ENCODE results near the gene MFAP3.

Gene MFAP3

DNA sequence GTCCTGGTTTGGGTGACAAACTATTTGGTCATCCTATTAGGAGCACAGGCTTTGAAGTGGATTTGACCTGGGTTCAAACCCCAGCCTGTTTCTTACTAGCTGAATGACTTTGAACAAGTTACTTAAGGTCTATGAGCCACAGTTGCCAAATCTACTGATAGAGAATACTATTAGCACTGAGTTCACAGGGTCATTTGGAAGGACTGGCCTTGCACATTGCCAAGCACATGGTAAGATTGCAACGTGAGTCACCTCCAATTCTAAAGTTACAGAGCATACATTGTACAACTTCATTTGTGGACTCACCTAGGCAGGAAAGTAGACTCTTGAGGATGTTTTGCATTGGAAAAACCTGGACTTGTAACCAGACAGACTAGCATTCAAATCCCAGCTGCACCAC lies 38.9 kb downstream of the MFAP3 start:
- Histone ChIP-seq H3K79me2 (ENCODE audit: control insufficient read depth, insufficient read depth, low read length) (no peaks in the 10 kb centered on the region), H3K4me1 (ENCODE audit: control insufficient read depth, low read depth, low read length) (no peaks in the 10 kb centered on the region), H3K18ac (ENCODE audit: low read length) (no peak overlapping the region), H3K27me3 (ENCODE audit: insufficient read depth, low read length, poor library complexity) (no peaks in the 10 kb centered on the region), H4K8ac (ENCODE audit: low read depth, low read length) (no peak overlapping the region), H3K36me3 (ENCODE audit: control insufficient read depth, insufficient read depth, low read length) (no peaks in the 10 kb centered on the region), H3K4me2 (ENCODE audit: low read length) (no peak overlapping the region), H4K5ac (ENCODE audit: low read length) (no peak overlapping the region), H2AK5ac (ENCODE audit: low read length) (no peak overlapping the region), H3K79me1 (ENCODE audit: low read length) (no peaks in the 10 kb centered on the region), H3K4ac (ENCODE audit: low read depth, low read length) (no peak overlapping the region), H3K27ac (ENCODE audit: low read depth, low read length) (no peak overlapping the region), H2BK5ac (ENCODE audit: low read length) (no peak overlapping the region), H3K9ac (ENCODE audit: low read length) (no peak overlapping the region), H3K4me3 (ENCODE audit: low read length) (no peak overlapping the region), H2BK120ac (ENCODE audit: low read depth, low read length) (no peak overlapping the region), H3K23ac (ENCODE audit: low read length) (no peak overlapping the region), H2BK15ac (replicated peaks; ENCODE audit: low read depth) (no peak overlapping the region), H3K56ac (ENCODE audit: low read length) (no peak overlapping the region)
- DNase-seq, result no peak
- WGBS (ENCODE audit: extremely low coverage, insufficient coverage, low lambda C conversion rate), result no CpG with 5 or more reads among the region's 1 CpG

DNA sequence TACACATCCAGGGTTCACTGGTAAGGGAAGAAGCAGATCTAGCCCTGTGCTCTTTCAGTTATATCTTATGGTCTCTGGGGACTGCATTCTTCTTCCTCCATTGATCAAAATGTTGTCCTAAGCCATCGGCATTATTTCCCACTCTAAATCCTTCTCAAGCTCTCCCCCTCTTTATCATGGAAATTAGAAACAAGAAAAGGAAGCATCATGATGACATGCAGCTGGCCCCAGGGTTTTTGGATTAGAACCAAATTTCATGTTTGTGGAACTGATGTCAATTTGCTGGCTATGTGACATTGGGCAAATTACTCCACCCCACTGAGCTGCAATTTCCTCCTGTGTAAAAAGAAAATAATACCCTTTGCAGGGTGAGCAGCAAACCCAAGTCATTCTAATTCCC lies 39.5 kb downstream of the MFAP3 start:
- no peak overlapping the region for H3K4me2 ChIP-seq (ENCODE audit: low read length)
- H3K23ac ChIP-seq (ENCODE audit: low read length), result no peak overlapping the region

DNA sequence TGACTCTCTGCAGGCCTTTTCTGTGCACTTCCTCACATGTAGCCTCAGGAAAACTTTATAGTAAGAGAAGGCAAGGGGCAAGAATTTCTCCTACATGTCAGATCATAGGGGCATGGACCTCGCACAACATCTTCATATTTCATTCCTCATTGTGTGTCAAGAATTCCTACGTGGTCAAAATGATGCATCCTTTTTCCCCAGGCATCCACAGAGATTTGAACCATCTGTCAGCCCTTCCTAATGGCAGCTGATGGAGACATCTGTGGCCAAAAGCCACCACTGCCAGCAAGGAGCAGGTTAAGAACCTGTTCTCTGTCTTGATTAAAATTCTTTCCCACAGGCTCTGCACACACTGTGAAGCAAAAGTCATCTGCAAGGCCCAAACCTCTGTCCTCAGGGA lies 42.5 kb downstream of the MFAP3 start:
- Histone ChIP-seq H3K4me2 (ENCODE audit: low read length) (no peak overlapping the region), H3K23ac (ENCODE audit: low read length) (no peak overlapping the region), H3K4me1 (ENCODE audit: control insufficient read depth, low read depth, low read length) (peaks cover 14% of the 10 kb centered on the region), H3K9ac (ENCODE audit: low read length) (no peak overlapping the region), H4K5ac (ENCODE audit: low read length) (no peak overlapping the region), H2BK120ac (ENCODE audit: low read depth, low read length) (no peak overlapping the region), H3K79me2 (ENCODE audit: control insufficient read depth, insufficient read depth, low read length) (no peaks in the 10 kb centered on the region), H2AK5ac (ENCODE audit: low read length) (no peak overlapping the region), H2BK15ac (replicated peaks; ENCODE audit: low read depth) (no peak overlapping the region), H3K79me1 (ENCODE audit: low read length) (no peaks in the 10 kb centered on the region), H4K8ac (ENCODE audit: low read depth, low read length) (no peak overlapping the region), H2BK5ac (ENCODE audit: low read length) (no peak overlapping the region), H3K36me3 (ENCODE audit: control insufficient read depth, insufficient read depth, low read length) (no peaks in the 10 kb centered on the region), H3K27me3 (ENCODE audit: insufficient read depth, low read length, poor library complexity) (no peaks in the 10 kb centered on the region), H3K27ac (ENCODE audit: low read depth, low read length) (no peak overlapping the region), H3K4ac (ENCODE audit: low read depth, low read length) (no peak overlapping the region), H3K4me3 (ENCODE audit: low read length) (no peak overlapping the region), H3K18ac (ENCODE audit: low read length) (no peak overlapping the region), H3K56ac (ENCODE audit: low read length) (no peak overlapping the region)
- no peak for DNase-seq
- no CpG with 5 or more reads among the region's 2 CpGs for WGBS (ENCODE audit: extremely low coverage, insufficient coverage, low lambda C conversion rate)

More for the DNA sequence above, 39.5 kb downstream of the MFAP3 start:
- Histone ChIP-seq H3K27me3 (ENCODE audit: insufficient read depth, low read length, poor library complexity) (no peaks in the 10 kb centered on the region), H3K36me3 (ENCODE audit: control insufficient read depth, insufficient read depth, low read length) (no peaks in the 10 kb centered on the region), H2BK15ac (replicated peaks; ENCODE audit: low read depth) (no peak overlapping the region), H3K4me3 (ENCODE audit: low read length) (no peak overlapping the region), H3K79me2 (ENCODE audit: control insufficient read depth, insufficient read depth, low read length) (no peaks in the 10 kb centered on the region), H3K4ac (ENCODE audit: low read depth, low read length) (no peak overlapping the region), H2AK5ac (ENCODE audit: low read length) (no peak overlapping the region), H2BK120ac (ENCODE audit: low read depth, low read length) (no peak overlapping the region), H3K56ac (ENCODE audit: low read length) (no peak overlapping the region), H3K4me1 (ENCODE audit: control insufficient read depth, low read depth, low read length) (no peaks in the 10 kb centered on the region), H2BK5ac (ENCODE audit: low read length) (no peak overlapping the region), H4K5ac (ENCODE audit: low read length) (no peak overlapping the region), H3K79me1 (ENCODE audit: low read length) (no peaks in the 10 kb centered on the region), H3K9ac (ENCODE audit: low read length) (no peak overlapping the region), H3K27ac (ENCODE audit: low read depth, low read length) (no peak overlapping the region), H4K8ac (ENCODE audit: low read depth, low read length) (no peak overlapping the region), H3K18ac (ENCODE audit: low read length) (no peak overlapping the region)
- DNase-seq, result no peak
- WGBS (ENCODE audit: extremely low coverage, insufficient coverage, low lambda C conversion rate), result no CpG with 5 or more reads among the region's 1 CpG

DNA sequence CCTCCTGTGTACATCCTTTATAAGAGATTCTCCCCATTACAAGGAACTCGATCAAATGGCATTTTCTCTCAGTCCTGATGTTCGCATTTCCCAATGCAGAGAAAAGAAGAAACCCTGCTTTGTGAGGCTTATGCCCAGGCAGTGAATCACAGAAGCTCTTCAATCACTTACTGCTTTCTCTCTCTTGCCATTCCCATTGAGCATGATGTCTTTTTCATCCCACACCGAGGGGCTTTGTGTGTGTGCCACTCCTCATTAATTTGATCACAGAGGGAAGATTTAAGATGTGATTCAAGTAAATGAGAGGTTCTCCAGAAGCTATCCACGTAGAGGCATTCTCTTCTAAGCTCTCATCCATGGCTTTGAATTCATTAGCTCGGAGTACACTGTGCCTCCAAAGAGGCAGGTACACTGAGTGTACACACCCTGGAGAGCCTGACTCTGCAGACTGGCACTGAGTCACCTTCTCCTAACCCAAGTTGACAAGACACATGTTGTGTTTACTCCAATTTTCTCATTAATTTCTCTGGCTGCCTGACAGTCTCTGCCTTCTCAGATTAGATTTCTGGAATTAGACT lies 45.4 kb downstream of the MFAP3 start:
- Histone ChIP-seq H3K18ac (ENCODE audit: low read length) (no peak overlapping the region), H4K8ac (ENCODE audit: low read depth, low read length) (no peak overlapping the region), H2BK120ac (ENCODE audit: low read depth, low read length) (no peak overlapping the region), H2BK15ac (replicated peaks; ENCODE audit: low read depth) (no peak overlapping the region), H3K9ac (ENCODE audit: low read length) (no peak overlapping the region), H3K27ac (ENCODE audit: low read depth, low read length) (no peak overlapping the region), H2AK5ac (ENCODE audit: low read length) (peak overlapping the region; percentile 90), H3K36me3 (ENCODE audit: control insufficient read depth, insufficient read depth, low read length) (no peaks in the 10 kb centered on the region), H3K23ac (ENCODE audit: low read length) (peak overlapping the region; percentile 83), H3K4ac (ENCODE audit: low read depth, low read length) (no peak overlapping the region), H3K27me3 (ENCODE audit: insufficient read depth, low read length, poor library complexity) (no peaks in the 10 kb centered on the region), H3K4me1 (ENCODE audit: control insufficient read depth, low read depth, low read length) (peaks cover 22% of the 10 kb centered on the region), H3K79me1 (ENCODE audit: low read length) (no peaks in the 10 kb centered on the region), H2BK5ac (ENCODE audit: low read length) (no peak overlapping the region), H3K4me3 (ENCODE audit: low read length) (no peak overlapping the region), H3K79me2 (ENCODE audit: control insufficient read depth, insufficient read depth, low read length) (no peaks in the 10 kb centered on the region), H3K56ac (ENCODE audit: low read length) (peak overlapping the region; percentile 39), H3K4me2 (ENCODE audit: low read length) (no peak overlapping the region), H4K5ac (ENCODE audit: low read length) (peak overlapping the region; percentile 14)
- DNase-seq, result no peak
- WGBS (ENCODE audit: extremely low coverage, insufficient coverage, low lambda C conversion rate), result no CpG with 5 or more reads among the region's 5 CpGs

DNA sequence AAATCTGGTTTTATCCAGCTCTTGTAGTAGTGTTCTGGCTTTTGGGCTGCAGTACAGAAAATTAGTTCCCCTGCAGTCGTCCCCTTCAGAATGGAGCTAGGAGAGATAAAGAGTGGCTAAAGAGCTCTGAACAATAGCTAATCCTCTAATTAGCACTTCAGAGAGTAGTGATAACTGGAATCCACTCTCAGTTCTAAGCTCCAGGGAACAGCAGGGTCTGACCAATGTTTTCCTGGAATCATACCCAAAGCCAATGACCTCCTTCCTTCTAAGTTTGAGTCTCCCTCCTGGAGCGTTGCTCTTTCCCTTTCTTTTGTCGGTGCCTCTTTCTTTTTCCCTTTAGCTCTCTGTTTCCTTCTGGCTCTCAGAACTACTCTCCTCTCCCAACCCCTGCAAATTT lies 47.4 kb downstream of the MFAP3 start:
- Histone ChIP-seq H3K4me2 (ENCODE audit: low read length) (no peak overlapping the region), H2AK5ac (ENCODE audit: low read length) (no peak overlapping the region), H3K4me1 (ENCODE audit: control insufficient read depth, low read depth, low read length) (peaks cover 29% of the 10 kb centered on the region), H2BK5ac (ENCODE audit: low read length) (peak overlapping the region; percentile 90), H4K8ac (ENCODE audit: low read depth, low read length) (no peak overlapping the region), H3K27ac (ENCODE audit: low read depth, low read length) (peak overlapping the region; percentile 56), H4K5ac (ENCODE audit: low read length) (no peak overlapping the region), H3K79me2 (ENCODE audit: control insufficient read depth, insufficient read depth, low read length) (no peaks in the 10 kb centered on the region), H3K4ac (ENCODE audit: low read depth, low read length) (no peak overlapping the region), H2BK15ac (replicated peaks; ENCODE audit: low read depth) (no peak overlapping the region), H3K79me1 (ENCODE audit: low read length) (no peaks in the 10 kb centered on the region), H3K4me3 (ENCODE audit: low read length) (no peak overlapping the region), H2BK120ac (ENCODE audit: low read depth, low read length) (no peak overlapping the region), H3K18ac (ENCODE audit: low read length) (no peak overlapping the region), H3K9ac (ENCODE audit: low read length) (peak overlapping the region; percentile 34), H3K23ac (ENCODE audit: low read length) (no peak overlapping the region), H3K56ac (ENCODE audit: low read length) (peak overlapping the region; percentile 77), H3K27me3 (ENCODE audit: insufficient read depth, low read length, poor library complexity) (no peaks in the 10 kb centered on the region), H3K36me3 (ENCODE audit: control insufficient read depth, insufficient read depth, low read length) (no peaks in the 10 kb centered on the region)
- DNase-seq, result peak; percentile 93
- no CpG with 5 or more reads among the region's 3 CpGs for WGBS (ENCODE audit: extremely low coverage, insufficient coverage, low lambda C conversion rate)

DNA sequence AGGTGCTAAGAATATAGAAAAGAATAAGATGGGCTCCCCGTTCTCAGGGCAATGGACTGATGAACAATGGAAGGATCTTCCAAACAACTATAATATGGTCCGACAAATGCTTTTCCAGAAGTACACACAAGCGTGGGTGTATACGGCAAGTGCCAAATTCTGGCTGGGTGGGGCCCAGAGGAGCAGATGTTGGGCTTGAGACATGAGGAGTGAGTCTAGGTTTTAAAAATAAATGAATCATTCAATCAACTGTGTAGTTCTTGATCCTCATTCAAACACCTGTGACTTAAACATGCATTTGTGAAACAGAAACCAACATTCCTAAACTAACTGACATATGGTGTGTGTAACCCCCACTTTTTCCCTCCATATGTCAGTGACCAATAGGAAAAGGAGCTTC lies 47.9 kb downstream of the MFAP3 start:
- Histone ChIP-seq H3K4me3 (ENCODE audit: low read length) (no peak overlapping the region), H4K5ac (ENCODE audit: low read length) (no peak overlapping the region)
- no peak for DNase-seq

More for the DNA sequence above, 47.9 kb downstream of the MFAP3 start:
- peak overlapping the region; percentile 77 for H3K18ac ChIP-seq (ENCODE audit: low read length)
- H3K27me3 ChIP-seq (ENCODE audit: insufficient read depth, low read length, poor library complexity), result no peaks in the 10 kb centered on the region
- H4K8ac ChIP-seq (ENCODE audit: low read depth, low read length), result no peak overlapping the region
- peak overlapping the region; percentile 0 for H3K27ac ChIP-seq (ENCODE audit: low read depth, low read length)
- H3K79me1 ChIP-seq (ENCODE audit: low read length), result no peaks in the 10 kb centered on the region
- no peak overlapping the region for H3K4me2 ChIP-seq (ENCODE audit: low read length)
- H3K4ac ChIP-seq (ENCODE audit: low read depth, low read length), result no peak overlapping the region
- no CpG with 5 or more reads among the region's 4 CpGs for WGBS (ENCODE audit: extremely low coverage, insufficient coverage, low lambda C conversion rate)
- H3K23ac ChIP-seq (ENCODE audit: low read length), result no peak overlapping the region
- H3K4me1 ChIP-seq (ENCODE audit: control insufficient read depth, low read depth, low read length), result peaks cover 32% of the 10 kb centered on the region
- no peak overlapping the region for H3K56ac ChIP-seq (ENCODE audit: low read length)
- H2BK15ac ChIP-seq (replicated peaks; ENCODE audit: low read depth), result peak overlapping the region; percentile 60
- H3K9ac ChIP-seq (ENCODE audit: low read length), result no peak overlapping the region
- H2BK5ac ChIP-seq (ENCODE audit: low read length), result peak overlapping the region; percentile 12
- no peak overlapping the region for H2BK120ac ChIP-seq (ENCODE audit: low read depth, low read length)
- H3K79me2 ChIP-seq (ENCODE audit: control insufficient read depth, insufficient read depth, low read length), result no peaks in the 10 kb centered on the region
- H2AK5ac ChIP-seq (ENCODE audit: low read length), result no peak overlapping the region
- H3K36me3 ChIP-seq (ENCODE audit: control insufficient read depth, insufficient read depth, low read length), result no peaks in the 10 kb centered on the region

Measured in mesendoderm (in vitro differentiated cells).